ENCODE data around the gene MROH7.

Gene MROH7

DNA sequence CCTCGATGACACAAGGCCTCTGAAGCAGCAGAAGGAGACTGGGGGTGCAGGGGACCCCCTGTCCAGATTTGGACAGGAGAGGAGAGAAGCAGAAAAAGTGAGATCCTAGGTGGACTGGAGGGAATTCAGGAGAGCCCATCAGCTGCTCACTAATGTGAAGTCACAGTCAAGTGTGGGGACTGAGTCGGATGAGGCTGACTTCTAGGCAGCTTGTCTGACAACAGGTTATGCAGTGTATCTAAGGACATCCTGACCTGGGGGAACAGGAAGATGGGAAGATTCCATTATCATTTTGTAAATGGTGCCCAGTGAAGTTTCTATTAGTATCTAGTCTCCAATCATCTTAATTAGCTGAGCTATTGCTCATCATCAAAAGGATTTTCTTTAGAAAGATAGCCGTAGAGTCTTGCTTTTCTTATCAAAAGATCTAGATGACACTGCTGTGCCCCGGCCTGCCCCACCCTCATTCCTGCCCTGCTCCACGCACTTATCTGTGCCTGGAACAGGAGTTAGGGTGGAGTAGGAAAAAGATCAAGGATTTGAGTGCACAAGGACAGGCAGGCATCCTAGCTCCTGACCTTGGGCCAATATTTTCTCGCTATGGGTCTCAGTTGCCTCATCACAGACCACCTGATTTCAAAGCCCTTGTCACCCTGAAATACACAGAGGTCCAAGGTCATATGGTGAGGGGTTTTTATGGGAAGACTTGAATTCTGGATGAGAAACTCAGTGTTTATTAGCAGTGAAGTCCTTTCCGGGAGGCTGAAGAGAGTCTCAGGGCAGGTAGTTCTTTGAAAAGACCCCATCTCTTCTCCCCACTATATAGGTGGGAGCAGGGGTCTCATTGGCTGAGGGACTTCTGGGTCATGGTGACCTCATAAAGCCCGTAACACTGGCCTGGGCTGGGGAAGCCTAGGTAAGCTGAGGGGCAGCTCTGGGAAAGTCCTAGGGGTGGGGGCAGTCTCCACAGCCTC, at the start of gene MROH7:
Gene MROH7, plus strand, starts transcription at position 924 of the 974 bp plus-strand sequence. CDS start 11,141 bp downstream, outside the sequence.
- DNase-seq = no peak

DNA sequence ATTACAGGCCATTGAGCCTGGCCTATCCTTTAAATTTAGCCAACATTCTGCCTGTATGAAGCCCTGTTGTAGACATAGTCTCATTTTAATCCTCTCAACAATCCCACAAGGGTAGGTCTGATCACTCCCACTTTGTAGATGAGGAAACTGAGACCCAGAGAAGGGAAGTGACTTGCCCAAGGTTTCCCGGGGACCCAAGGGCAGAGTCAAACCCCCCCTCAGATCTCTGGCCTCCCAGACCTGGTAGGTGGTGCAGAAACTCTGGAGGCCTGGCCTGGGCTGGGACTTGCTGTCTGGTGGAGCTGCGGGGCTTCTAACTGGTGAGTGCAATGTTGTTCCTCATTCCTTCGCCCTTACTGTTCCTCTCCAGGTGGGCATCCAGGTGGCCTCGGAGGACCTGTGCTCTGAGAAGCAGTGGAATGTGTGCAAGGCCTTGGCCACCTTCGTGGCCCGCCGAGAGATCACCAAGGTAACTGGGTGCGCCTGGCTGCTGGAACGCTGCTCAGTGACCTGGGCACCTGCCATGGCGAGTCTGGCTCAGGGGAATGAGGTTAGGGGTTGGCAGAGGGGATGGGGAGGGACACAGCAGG, 47.9 kb upstream of the MROH7 start:
- no peak for DNase-seq

GRCh38 chr1:54594463-54594862, 47.1 kb upstream of the MROH7 start:
- no peak for DNase-seq

GRCh38 chr1:54595956-54596498, 45.6 kb upstream of the MROH7 start:
- DNase-seq = no peak

DNA sequence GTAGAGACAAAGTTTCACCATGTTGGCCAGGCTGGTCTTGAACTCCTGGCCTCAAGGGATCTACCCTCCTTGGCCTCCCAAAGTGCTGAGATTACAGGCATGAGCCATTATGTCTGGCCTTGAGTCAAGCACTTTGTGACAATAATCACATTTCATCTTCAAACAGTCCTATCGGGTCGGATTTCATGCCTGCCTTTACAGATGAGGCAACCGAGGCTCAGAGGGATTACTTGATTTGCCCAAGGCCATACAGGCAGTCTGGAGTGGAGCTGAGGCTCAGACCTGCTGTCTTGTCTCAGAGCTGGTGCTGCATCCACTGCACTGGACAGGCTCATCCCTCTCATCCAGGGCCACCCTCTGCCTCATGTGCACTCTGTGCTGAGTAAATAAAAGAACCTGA, 44.8 kb upstream of the MROH7 start:
- no peak for DNase-seq

GRCh38 chr1:54597455-54598030, 44.0 kb upstream of the MROH7 start:
- no peak for DNase-seq

- no peak for DNase-seq
Observed at GRCh38 chr1:54599211-54599823, 42.3 kb upstream of the MROH7 start.

DNA sequence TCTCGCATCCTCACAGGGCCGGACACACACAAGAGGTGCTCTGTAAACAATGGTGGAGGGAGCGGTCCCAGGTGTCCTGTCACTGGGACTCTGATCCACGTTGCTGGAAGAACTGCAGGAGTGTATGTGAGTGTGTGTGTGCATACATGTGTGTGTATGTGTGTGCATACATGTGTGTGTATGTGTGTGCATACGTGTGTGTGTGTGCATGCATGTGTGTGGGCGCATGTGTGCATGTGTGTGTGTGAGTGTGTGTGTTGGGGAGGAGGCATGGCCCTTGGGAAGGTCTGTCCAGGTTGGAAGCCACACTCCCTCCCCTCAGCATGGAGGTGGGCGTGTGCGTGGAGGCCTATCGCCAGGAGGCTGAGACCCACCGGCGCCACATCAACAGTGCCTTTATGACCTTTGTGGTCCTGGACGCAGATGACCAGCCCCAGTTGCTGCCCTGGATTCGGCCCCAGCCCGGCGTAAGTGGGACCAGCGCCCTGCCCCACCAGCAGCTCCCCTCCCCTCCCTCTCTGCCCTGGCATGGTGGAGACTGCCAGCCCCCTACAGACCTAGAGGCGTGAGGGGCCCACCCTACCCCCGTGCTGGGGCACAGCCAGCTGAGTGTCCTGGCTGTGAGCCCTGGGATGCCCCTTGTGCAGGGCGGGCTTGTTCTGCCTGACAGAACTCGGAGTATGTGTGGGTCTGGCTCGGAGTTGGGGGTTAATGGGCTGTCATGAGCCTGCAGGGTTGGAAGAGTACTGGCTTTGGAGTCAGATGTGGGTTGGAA, 40.5 kb upstream of the MROH7 start:
- no peak for DNase-seq

GRCh38 chr1:54601730-54602129, 39.9 kb upstream of the MROH7 start:
- DNase-seq = no peak

- DNase-seq = no peak
Observed at GRCh38 chr1:54602554-54602953, 39.0 kb upstream of the MROH7 start.

DNA sequence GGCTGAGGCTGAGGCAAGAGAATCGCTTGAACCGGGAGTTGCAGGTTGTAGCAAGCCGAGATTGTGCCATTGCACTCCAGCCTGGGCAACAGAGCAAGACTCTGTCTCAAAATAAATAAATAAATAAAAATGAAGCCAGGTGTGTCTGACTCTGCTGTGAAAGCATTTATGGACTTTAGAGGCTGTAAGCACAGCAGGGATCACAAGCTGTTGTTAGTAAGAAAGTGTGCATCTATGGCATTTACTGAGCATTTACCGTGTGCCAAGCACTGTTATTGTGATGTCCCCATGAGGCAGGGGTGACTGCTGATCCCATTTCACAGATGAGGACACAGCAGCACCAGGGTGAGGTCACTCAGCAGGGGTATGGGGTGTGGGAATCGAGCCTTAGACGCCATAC, 38.3 kb upstream of the MROH7 start:
- no peak for DNase-seq

DNA sequence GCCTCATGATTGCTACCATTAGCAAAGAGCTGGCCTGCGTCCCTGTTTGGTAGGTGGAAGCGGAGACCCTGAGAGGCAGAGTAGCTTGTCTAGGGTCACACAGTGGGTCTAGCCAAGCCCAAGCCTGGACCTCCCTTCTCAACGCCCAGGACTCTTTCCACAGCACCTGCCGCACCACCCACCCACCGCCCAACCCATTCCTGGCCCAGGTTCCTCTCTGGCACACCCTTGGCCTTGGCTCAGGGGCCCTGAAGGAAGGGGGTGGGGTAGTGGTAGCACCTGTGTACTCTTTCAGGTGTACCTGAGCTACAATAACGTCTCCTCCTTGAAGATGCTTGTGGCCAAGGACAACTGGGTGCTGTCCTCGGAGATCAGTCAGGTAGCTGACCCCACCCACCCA, 37.5 kb upstream of the MROH7 start:
- DNase-seq = no peak

GRCh38 chr1:54604572-54605370, 36.8 kb upstream of the MROH7 start:
- no peak for DNase-seq

- no peak for DNase-seq
Observed at GRCh38 chr1:54606096-54606989, 35.2 kb upstream of the MROH7 start.

- no peak for DNase-seq
Observed at GRCh38 chr1:54606990-54607325, 34.6 kb upstream of the MROH7 start.

GRCh38 chr1:54607821-54608565, 33.6 kb upstream of the MROH7 start:
- DNase-seq = no peak

DNA sequence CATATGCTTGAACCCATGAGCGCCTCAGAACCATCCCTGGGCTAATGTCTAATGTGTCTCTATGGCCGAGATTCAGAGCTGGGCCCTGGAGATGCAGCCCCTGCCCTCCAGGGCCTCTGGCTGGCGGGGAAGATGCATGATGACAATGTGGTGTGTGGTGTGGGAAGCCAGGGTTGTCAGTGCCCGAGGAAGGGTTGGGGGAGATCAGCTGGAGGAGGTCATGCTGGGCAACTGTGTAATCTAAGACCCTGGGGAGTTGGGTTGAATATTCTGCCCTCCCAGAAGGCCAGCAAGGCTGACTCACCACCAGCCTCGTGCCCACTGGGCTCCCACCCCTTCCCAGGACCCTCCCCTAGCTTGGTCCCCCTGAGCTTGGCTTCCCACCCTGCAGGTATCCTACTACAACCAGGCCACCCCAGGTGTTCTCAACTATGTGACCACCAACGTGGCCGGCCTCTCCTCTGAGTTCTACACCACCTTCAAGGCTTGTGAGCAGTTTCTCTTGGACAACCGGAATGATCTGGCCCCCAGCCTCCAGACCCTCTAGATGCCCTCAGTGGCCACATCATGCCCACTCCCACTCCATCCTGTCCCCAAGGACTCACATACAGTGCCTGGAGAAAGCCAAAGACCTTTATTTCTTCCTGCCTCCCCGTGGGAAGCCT, 32.9 kb upstream of the MROH7 start:
- DNase-seq = no peak

GRCh38 chr1:54609301-54609921, 32.2 kb upstream of the MROH7 start:
- no peak for DNase-seq

DNA sequence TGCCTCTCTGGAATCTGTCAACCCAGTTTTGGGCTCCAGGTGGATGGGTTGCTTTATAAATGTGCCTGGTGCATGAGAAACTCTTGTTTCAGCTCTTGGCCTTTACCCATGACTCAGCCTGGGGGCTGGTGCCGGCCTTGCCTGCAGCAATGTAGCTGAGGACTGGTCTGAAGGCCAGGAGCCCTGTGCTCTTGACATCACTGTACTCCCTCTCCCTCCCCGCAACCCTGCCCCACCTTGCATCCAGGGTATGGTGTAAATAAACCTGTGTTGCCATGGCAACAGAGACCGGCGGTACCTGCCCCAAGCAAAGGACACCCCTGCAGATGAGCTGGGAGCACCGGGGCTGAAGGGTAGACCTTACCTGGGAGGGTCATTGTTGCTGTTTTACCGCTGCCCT, 31.5 kb upstream of the MROH7 start:
- DNase-seq = no peak

All from activated CD4-positive, CD25-positive, alpha-beta regulatory T cell treated with anti-CD3 and anti-CD28 coated beads, Interleukin-2, amount 50 U/mL, for 72 hours (primary cell).